ENCODE results near the gene TFF2.

The TFF2 gene

DNA sequence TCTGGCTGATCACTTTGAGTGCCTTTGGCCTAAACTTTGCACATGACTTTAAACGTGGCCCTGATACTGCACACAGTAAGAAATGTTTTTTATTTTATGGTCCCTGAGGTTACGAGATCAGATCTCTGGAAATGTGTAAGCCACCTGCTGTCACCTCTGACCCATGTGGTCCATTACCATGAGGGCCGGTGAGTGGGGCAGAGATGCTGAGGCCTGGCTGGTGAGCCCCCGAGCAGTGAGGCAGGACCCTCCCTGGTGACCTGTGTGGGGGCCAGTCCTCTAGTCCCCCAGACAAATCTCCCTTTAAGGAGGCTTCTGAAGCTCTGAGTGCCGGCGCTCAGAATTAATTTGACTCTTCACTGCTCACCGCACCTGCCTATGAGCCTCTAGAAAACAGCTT is 48.0 kb downstream of the TFF2 start:
- peak; percentile 34 for DNase-seq

- peak; percentile 17 for DNase-seq
Measured at GRCh38 chr21:42302076-42302650, 48.6 kb downstream of the TFF2 start.

GRCh38 chr21:42301371-42302075 is 49.3 kb downstream of the TFF2 start:
- no peak for DNase-seq

GRCh38 chr21:42300956-42301355 is 49.8 kb downstream of the TFF2 start:
- DNase-seq: no peak

DNA sequence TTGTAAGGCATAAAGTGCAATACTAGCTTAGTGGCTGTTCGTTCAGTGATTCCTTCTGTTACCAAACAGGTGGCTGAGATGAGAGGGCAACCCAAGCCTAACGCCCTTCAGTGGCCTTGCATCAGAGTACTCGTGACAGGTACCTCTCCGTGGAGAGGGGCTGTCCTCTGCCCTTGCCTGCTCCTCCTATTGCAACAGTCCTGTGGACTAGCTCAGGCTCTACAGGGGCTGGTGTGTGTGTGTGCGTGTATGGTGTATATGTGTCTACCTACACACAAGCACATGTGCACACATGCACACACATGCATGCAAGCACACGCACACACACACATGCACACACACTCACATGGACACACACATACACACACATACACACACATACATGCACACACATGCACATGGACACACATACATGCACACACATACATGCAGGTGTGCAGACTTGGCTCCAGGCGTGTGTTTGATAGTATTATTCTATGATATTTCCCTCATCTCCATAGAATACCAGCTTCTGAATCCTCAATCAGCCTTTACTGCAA is 50.7 kb downstream of the TFF2 start:
- DNase-seq: no peak

GRCh38 chr21:42299324-42300044 is 51.3 kb downstream of the TFF2 start:
- no peak for DNase-seq

- DNase-seq: no peak
Measured at GRCh38 chr21:42298657-42299056, 52.1 kb downstream of the TFF2 start.

- DNase-seq: no peak
Measured at GRCh38 chr21:42298237-42298636, 52.6 kb downstream of the TFF2 start.

GRCh38 chr21:42297377-42297776 is 53.4 kb downstream of the TFF2 start:
- DNase-seq: no peak

- no peak for DNase-seq
Measured at GRCh38 chr21:42296501-42296900, 54.3 kb downstream of the TFF2 start.

Data from NCI-H1436 (cell line).